RWPE1 (cell line): ENCODE data around the gene CUX1.

ENCODE experiments used
- CTCF ChIA-PET: fragments of 350-600 bp; sonication (Branson Sonifier 250); formaldehyde crosslinking; extraction: SDS; loops from one replicate; lab custom pipeline; 2021; lab: Yijun Ruan, JAX
- POLR2A ChIA-PET: fragments of 400-600 bp; formaldehyde crosslinking; extraction: SDS; loops from one replicate; lab custom pipeline; 2020; ENCODE audit warnings: antibody characterized with exemption; ENCODE audit not compliant: low non-redundant PET; lab: Yijun Ruan, JAX
- DNase-seq: peaks from one replicate; pipeline ENCODE4 v3.0.0; 2012; ENCODE audit warnings: low spot score
- H3K27ac ChIP-seq: fragments of 450-650 bp; 2 replicates; pipeline ENCODE4 v1.5.1; 2017
- TF ChIP-seq, protein P1 (sequence below): fragments of 450-650 bp; conservative IDR thresholded peaks from 2 replicates; pipeline ENCODE4 v1.5.1; 2017; ENCODE audit warnings: low read depth, mild to moderate bottlenecking

The CUX1 gene

GRCh38 chr7:101783381-101784181 is 33.8 kb upstream of the CUX1 start:
- ChIA-PET CTCF (no interaction called here), POLR2A (no interaction called here)
- DNase-seq = no peak
- TF ChIP-seq, protein P1, sequence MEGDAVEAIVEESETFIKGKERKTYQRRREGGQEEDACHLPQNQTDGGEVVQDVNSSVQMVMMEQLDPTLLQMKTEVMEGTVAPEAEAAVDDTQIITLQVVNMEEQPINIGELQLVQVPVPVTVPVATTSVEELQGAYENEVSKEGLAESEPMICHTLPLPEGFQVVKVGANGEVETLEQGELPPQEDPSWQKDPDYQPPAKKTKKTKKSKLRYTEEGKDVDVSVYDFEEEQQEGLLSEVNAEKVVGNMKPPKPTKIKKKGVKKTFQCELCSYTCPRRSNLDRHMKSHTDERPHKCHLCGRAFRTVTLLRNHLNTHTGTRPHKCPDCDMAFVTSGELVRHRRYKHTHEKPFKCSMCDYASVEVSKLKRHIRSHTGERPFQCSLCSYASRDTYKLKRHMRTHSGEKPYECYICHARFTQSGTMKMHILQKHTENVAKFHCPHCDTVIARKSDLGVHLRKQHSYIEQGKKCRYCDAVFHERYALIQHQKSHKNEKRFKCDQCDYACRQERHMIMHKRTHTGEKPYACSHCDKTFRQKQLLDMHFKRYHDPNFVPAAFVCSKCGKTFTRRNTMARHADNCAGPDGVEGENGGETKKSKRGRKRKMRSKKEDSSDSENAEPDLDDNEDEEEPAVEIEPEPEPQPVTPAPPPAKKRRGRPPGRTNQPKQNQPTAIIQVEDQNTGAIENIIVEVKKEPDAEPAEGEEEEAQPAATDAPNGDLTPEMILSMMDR = no peak
- H3K27ac ChIP-seq = no peak overlapping the region

GRCh38 chr7:101784292-101785127 is 32.9 kb upstream of the CUX1 start:
- DNase-seq = no peak
- CTCF ChIA-PET = interaction anchor here (0.7 kb wide), 1 partner anchor 17 kb away, joined by 3 read pairs; no protein-coding TSS in a partner anchor
- H3K27ac ChIP-seq = no peak overlapping the region
- POLR2A ChIA-PET = no interaction called here
- TF ChIP-seq, protein P1 = no peak

- no peak overlapping the region for H3K27ac ChIP-seq
- ChIA-PET CTCF (no interaction called here), POLR2A (no interaction called here)
- TF ChIP-seq, protein P1 = no peak
- no peak for DNase-seq
These were observed 29.6 kb upstream of the CUX1 start for GRCh38 chr7:101787864-101788263.

DNA sequence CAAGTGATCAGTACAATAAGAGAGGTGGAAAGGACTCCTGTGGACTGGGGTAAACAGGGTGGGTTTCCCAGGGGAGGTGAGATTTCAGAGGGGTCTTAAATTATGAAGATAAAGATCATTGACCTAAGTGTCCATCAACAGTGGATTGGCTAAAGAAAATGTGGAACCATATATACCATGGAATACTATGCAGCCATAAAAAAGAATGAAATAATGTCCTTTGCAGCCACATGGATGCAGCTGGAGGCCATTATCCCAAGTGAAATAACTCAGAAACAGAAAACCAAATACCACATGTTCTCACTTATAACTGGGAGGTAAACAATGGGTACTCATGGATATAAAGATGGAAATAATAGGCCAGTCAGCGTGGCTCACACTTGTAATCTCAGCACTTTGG is 28.9 kb upstream of the CUX1 start:
- H3K27ac ChIP-seq = no peak overlapping the region
- DNase-seq = no peak
- TF ChIP-seq, protein P1 = no peak
- POLR2A ChIA-PET = no interaction called here
- CTCF ChIA-PET = no interaction called here

GRCh38 chr7:101790566-101791293 is 26.7 kb upstream of the CUX1 start:
- TF ChIP-seq, protein P1 = no peak
- POLR2A ChIA-PET = interaction anchor here (0.6 kb wide), 1 partner anchor 29 kb away, joined by 7 read pairs; no protein-coding TSS in a partner anchor
- DNase-seq = no peak
- CTCF ChIA-PET = interaction anchor here (0.7 kb wide), 1 partner anchor 172 kb away, joined by 4 read pairs; no protein-coding TSS in a partner anchor
- peak overlapping the region; percentile 96 for H3K27ac ChIP-seq
